Hepatocyte (in vitro differentiated cells): Measurements from ENCODE around the gene MRPS15. TPM values are rescaled to one million over a fixed set of nuclear protein-coding genes. Genes with fewer than 3 reads are reported as not detected.
"Not testable (repeated sequence)": the region's sequence is repeated elsewhere in the genome, so short reads cannot be mapped to it uniquely, and the experiment has no call there.

Experiments used
- DNase-seq: peaks from one replicate; pipeline ENCODE4 v3.0.0-alpha.2; 2016; ENCODE audit warnings: low spot score
- H2AFZ ChIP-seq: fragments of 200-600 bp; sonication (generic); 2 replicates; pipeline ENCODE4 v1.6.0; 2016; ENCODE audit warnings: antibody characterized with exemption, mild to moderate bottlenecking
- H3K27ac ChIP-seq: fragments of 200-600 bp; sonication (generic); 2 replicates; pipeline ENCODE4 v1.5.1; 2016; ENCODE audit warnings: mild to moderate bottlenecking
- H3K27me3 ChIP-seq: fragments of 200-600 bp; sonication (generic); 2 replicates; pipeline ENCODE4 v1.6.1; 2016
- H3K36me3 ChIP-seq: fragments of 200-600 bp; sonication (generic); replicated peaks from 2 replicates; pipeline ENCODE4 v1.5.1; 2016; ENCODE audit warnings: low read depth; ENCODE audit not compliant: insufficient read depth
- H3K4me1 ChIP-seq: fragments of 200-600 bp; sonication (generic); 2 replicates; pipeline ENCODE4 v1.5.1; 2016; ENCODE audit warnings: mild to moderate bottlenecking, moderate library complexity; ENCODE audit not compliant: insufficient read depth
- H3K4me2 ChIP-seq: fragments of 200-600 bp; sonication (generic); 2 replicates; pipeline ENCODE4 v1.6.0; 2016
- H3K4me3 ChIP-seq: fragments of 200-600 bp; sonication (generic); 2 replicates; pipeline ENCODE4 v1.5.1; 2016; ENCODE audit warnings: mild to moderate bottlenecking
- H3K79me2 ChIP-seq: fragments of 200-600 bp; sonication (generic); 2 replicates; pipeline ENCODE4 v1.6.0; 2017; ENCODE audit warnings: mild to moderate bottlenecking
- H3K9me2 ChIP-seq: fragments of 200-600 bp; sonication (generic); replicated peaks from 2 replicates; pipeline ENCODE4 v1.6.0; 2017; ENCODE audit warnings: mild to moderate bottlenecking; ENCODE audit not compliant: insufficient read depth
- H3K9me3 ChIP-seq: fragments of 200-600 bp; sonication (generic); 2 replicates; pipeline ENCODE4 v1.5.1; 2016; ENCODE audit warnings: low read depth, mild to moderate bottlenecking
- H4K20me1 ChIP-seq: fragments of 200-600 bp; sonication (generic); 2 replicates; pipeline ENCODE4 v1.6.0; 2016; ENCODE audit warnings: mild to moderate bottlenecking; ENCODE audit not compliant: insufficient read depth, poor library complexity, severe bottlenecking
- EZH2 ChIP-seq: fragments of 200-600 bp; sonication (generic); IDR thresholded peaks from 2 replicates; pipeline ENCODE4 v1.6.1; 2016; ENCODE audit warnings: antibody characterized with exemption, mild to moderate bottlenecking, borderline replicate concordance
- EZH2phosphoT487 ChIP-seq: fragments of 200-600 bp; sonication (generic); IDR thresholded peaks from one replicate; pipeline ENCODE4 v1.6.1; 2018; ENCODE audit warnings: antibody characterized with exemption, mild to moderate bottlenecking, low read depth, moderate library complexity; ENCODE audit not compliant: unreplicated experiment, severe bottlenecking
- WGBS: methylation state at CpG from one replicate; pipeline ENCODE4 v1.1.6; 2016; ENCODE audit warnings: low lambda C conversion rate; ENCODE audit errors: missing lambda C conversion rate; 5-methylcytosine and 5-hydroxymethylcytosine counted together
- polyA plus RNA-seq: library from polyadenylated mRNA; unstranded; fragments of >200 nt; fragmentation: Nextera tagmentation; extraction: Ambion mirVana; gene quantifications from 2 replicates; pipeline ENCODE4 v1.2.1, GENCODE V29; 2016
- total RNA-seq: library from RNA; depleted of rRNA; stranded (reverse); fragments of >200 nt; gene quantifications from 2 replicates; pipeline ENCODE4 v1.2.3, GENCODE V29; 2014
- TF ChIP-seq, protein P1 (sequence below): fragments of 200-600 bp; sonication (generic); IDR thresholded peaks from 2 replicates; pipeline ENCODE4 v1.5.1; 2016; ENCODE audit warnings: antibody characterized with exemption, mild to moderate bottlenecking; ENCODE audit not compliant: poor library complexity

Gene MRPS15
- total and polyA plus RNA-seq, 2 experiments from 2014 or later = 63.2 to 127 TPM

DNA sequence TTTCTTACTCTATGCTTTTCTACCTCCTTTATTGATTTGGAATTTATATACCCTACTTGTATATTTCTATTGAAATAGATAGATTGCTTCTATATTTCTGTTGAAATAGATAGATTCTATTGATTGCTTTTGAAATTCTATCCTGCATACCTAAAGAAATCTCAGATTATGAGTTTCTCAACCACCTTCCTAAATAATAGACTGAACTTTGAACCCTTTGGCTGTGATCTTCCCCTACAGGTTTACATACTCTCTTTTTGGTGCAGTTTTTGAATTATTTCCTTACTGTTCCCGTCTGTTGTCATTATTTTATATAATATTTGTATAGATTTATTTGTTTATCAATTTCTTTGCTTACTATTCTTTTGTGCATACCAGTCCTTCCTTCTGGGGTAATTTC lies 39.0 kb upstream of the MRPS15 start:
- Histone ChIP-seq H3K4me1 (no peaks in the 10 kb centered on the region), H3K4me3 (no peak overlapping the region), H3K9me3 (no peaks in the 10 kb centered on the region), H3K27me3 (no peaks in the 10 kb centered on the region), H3K79me2 (no peaks in the 10 kb centered on the region), H3K4me2 (no peak overlapping the region), H2AFZ (no peak overlapping the region), H3K36me3 (no peaks in the 10 kb centered on the region), H3K9me2 (no peaks in the 10 kb centered on the region), H3K27ac (no peak overlapping the region), H4K20me1 (no peaks in the 10 kb centered on the region)
- 58% methylated on average over 1 of the region's 1 CpG for WGBS
- no peak for DNase-seq
- TF ChIP-seq EZH2phosphoT487 (no peak), EZH2 (no peak)
- TF ChIP-seq, protein P1, sequence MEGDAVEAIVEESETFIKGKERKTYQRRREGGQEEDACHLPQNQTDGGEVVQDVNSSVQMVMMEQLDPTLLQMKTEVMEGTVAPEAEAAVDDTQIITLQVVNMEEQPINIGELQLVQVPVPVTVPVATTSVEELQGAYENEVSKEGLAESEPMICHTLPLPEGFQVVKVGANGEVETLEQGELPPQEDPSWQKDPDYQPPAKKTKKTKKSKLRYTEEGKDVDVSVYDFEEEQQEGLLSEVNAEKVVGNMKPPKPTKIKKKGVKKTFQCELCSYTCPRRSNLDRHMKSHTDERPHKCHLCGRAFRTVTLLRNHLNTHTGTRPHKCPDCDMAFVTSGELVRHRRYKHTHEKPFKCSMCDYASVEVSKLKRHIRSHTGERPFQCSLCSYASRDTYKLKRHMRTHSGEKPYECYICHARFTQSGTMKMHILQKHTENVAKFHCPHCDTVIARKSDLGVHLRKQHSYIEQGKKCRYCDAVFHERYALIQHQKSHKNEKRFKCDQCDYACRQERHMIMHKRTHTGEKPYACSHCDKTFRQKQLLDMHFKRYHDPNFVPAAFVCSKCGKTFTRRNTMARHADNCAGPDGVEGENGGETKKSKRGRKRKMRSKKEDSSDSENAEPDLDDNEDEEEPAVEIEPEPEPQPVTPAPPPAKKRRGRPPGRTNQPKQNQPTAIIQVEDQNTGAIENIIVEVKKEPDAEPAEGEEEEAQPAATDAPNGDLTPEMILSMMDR = no peak

DNA sequence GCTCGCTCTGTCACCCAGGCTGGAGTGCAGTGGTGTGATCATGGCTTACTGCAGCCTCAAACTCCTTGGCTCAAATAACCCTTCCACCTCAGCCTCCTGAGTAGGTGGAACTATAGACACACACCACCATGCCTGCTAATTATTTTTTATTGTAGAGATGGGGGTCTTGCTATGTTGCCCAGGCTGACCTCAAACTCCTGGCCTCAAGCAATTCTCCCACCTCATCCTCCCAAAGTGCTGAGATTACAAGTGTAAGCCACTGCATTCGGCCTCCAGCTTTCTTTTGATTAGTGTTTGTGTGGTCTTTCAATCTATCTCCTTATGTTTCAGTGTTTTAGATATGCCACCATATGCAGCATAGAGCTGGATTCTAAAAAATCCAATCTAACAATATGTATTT lies 38.4 kb upstream of the MRPS15 start:
- no peak for TF ChIP-seq EZH2phosphoT487
- TF ChIP-seq, protein P1 = no peak
- TF ChIP-seq EZH2 = no peak
- no peak for DNase-seq

DNA sequence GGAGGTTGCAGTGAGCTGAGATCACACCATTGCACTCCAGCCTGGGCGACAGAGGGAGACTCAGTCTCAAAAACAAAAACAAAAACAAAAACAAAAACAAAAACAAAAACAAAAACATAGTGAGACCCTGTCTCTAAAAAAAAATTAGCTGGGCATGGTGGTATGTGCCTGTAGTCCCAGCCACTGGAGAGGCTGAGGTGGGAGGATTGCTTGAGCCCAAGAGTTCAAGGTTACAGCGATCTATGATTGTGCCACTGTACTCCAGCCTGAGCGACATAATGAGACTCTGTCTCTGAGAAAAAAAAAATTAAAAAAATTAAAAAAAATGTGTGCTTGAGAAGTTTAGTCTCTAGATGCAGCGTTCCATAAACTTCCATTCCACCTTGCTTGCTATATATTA lies 37.7 kb upstream of the MRPS15 start:
- 92% methylated on average over 4 of the region's 4 CpGs for WGBS
- not testable (repeated sequence) for H3K27me3 ChIP-seq, H3K9me2 ChIP-seq, H3K4me2 ChIP-seq, H3K79me2 ChIP-seq, DNase-seq, H3K27ac ChIP-seq, H4K20me1 ChIP-seq, H3K4me3 ChIP-seq, H3K36me3 ChIP-seq, H3K9me3 ChIP-seq, H3K4me1 ChIP-seq, H2AFZ ChIP-seq

More for the DNA sequence above, 38.4 kb upstream of the MRPS15 start:
- H3K4me3 ChIP-seq = no peak overlapping the region
- no peak overlapping the region for H3K27ac ChIP-seq
- no peaks in the 10 kb centered on the region for H3K36me3 ChIP-seq
- H3K27me3 ChIP-seq = no peaks in the 10 kb centered on the region
- H3K9me2 ChIP-seq = no peaks in the 10 kb centered on the region
- no peaks in the 10 kb centered on the region for H4K20me1 ChIP-seq
- no peak overlapping the region for H3K4me2 ChIP-seq
- H2AFZ ChIP-seq = no peak overlapping the region
- no peaks in the 10 kb centered on the region for H3K79me2 ChIP-seq
- H3K4me1 ChIP-seq = no peaks in the 10 kb centered on the region
- 72% methylated on average over 2 of the region's 2 CpGs for WGBS
- no peaks in the 10 kb centered on the region for H3K9me3 ChIP-seq

DNA sequence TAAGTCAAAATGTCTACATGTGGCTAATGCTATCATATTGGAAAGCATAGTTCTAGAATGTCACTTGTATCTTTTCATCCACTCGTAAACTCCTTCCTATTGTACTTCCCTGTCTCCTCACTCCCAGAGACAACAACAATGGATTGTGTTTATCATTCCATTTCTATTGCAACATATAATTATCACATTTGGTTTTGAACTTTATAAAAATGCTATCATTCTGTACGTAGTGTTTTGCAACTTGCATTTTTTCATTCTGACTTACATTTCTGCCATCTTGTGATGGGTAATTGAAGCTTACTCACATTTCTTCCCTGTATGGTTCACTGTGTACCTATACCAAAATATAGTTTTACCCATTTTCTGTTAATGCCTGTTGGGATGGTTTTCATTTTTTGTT lies 33.0 kb upstream of the MRPS15 start:
- Histone ChIP-seq H3K27me3 (no peaks in the 10 kb centered on the region), H3K4me2 (no peak overlapping the region), H3K27ac (no peak overlapping the region), H3K36me3 (no peaks in the 10 kb centered on the region), H3K9me3 (no peaks in the 10 kb centered on the region), H3K4me3 (no peak overlapping the region), H4K20me1 (no peaks in the 10 kb centered on the region), H3K9me2 (no peaks in the 10 kb centered on the region), H3K4me1 (no peaks in the 10 kb centered on the region), H2AFZ (no peak overlapping the region), H3K79me2 (no peaks in the 10 kb centered on the region)
- TF ChIP-seq, protein P1 = no peak
- TF ChIP-seq EZH2 = no peak
- no peak for TF ChIP-seq EZH2phosphoT487
- WGBS = 84% methylated on average over 2 of the region's 2 CpGs
- DNase-seq = no peak
